GM19239 (cell line): ENCODE measurements around the gene IL37.
A peak's percentile ranks its signal among the peaks of the same experiment; 100 is the strongest.
"Not testable (repeated sequence)": the region's sequence is repeated elsewhere in the genome, so short reads cannot be mapped to it uniquely, and the experiment has no call there.

Experiments used
- DNase-seq: peaks from one replicate; pipeline ENCODE4 v3.0.0; 2011; ENCODE audit warnings: low spot score; ENCODE audit not compliant: insufficient read length
- FAIRE-seq: peaks from 2 replicates; lab custom pipeline; 2011; peaks lifted over from hg19 to GRCh38; lab: Jason Lieb, UNC

IL37 gene

GRCh38 chr2:112887964-112888749 is 22.8 kb upstream of the IL37 start:
- FAIRE-seq (peak; percentile 59), DNase-seq (peak; percentile 19)

GRCh38 chr2:112889976-112890375 is 21.0 kb upstream of the IL37 start:
- DNase-seq (no peak), FAIRE-seq (no peak)

GRCh38 chr2:112891385-112891831 is 19.6 kb upstream of the IL37 start:
- FAIRE-seq (no peak), DNase-seq (no peak)

GRCh38 chr2:112893752-112894151 is 17.2 kb upstream of the IL37 start:
- FAIRE-seq = no peak
- no peak for DNase-seq

GRCh38 chr2:112896909-112897623 is 13.9 kb upstream of the IL37 start:
- FAIRE-seq (no peak), DNase-seq (no peak)

GRCh38 chr2:112897624-112897978 is 13.4 kb upstream of the IL37 start:
- no peak for DNase-seq
- FAIRE-seq = no peak

- not testable (repeated sequence) for DNase-seq, FAIRE-seq
These were observed 9.4 kb upstream of the IL37 start for GRCh38 chr2:112901431-112902065.

- FAIRE-seq (no peak), DNase-seq (no peak)
These were observed 8.1 kb upstream of the IL37 start for GRCh38 chr2:112902816-112903215.

- DNase-seq (no peak), FAIRE-seq (no peak)
These were observed 6.1 kb upstream of the IL37 start for GRCh38 chr2:112904883-112905282.

GRCh38 chr2:112906276-112906675 is 4.7 kb upstream of the IL37 start:
- DNase-seq (no peak), FAIRE-seq (no peak)

- FAIRE-seq (no peak), DNase-seq (no peak)
These were observed 3.7 kb upstream of the IL37 start for GRCh38 chr2:112907001-112907949.

GRCh38 chr2:112908559-112908958 is 2.4 kb upstream of the IL37 start:
- not testable (repeated sequence) for DNase-seq, FAIRE-seq

GRCh38 chr2:112910219-112910618 is 746 bp upstream of the IL37 start:
- DNase-seq (no peak), FAIRE-seq (no peak)

- FAIRE-seq = no peak
These were observed 1.4 kb downstream of the IL37 start for GRCh38 chr2:112912403-112912802.

GRCh38 chr2:112915300-112916144 is 4.6 kb downstream of the IL37 start:
- FAIRE-seq (no peak), DNase-seq (no peak)

More at GRCh38 chr2:112912403-112912802, 1.4 kb downstream of the IL37 start:
- DNase-seq = no peak

GRCh38 chr2:112916145-112916571 is 5.2 kb downstream of the IL37 start:
- no peak for DNase-seq
- no peak for FAIRE-seq

GRCh38 chr2:112916625-112917247 is 5.8 kb downstream of the IL37 start:
- FAIRE-seq (no peak), DNase-seq (no peak)

GRCh38 chr2:112917856-112918255 is 6.9 kb downstream of the IL37 start:
- no peak for DNase-seq
- no peak for FAIRE-seq

- DNase-seq (no peak), FAIRE-seq (no peak)
These were observed 7.3 kb downstream of the IL37 start for GRCh38 chr2:112918256-112918655.
